GM19238 (cell line): ENCODE measurements around the gene NAT16.
"Not testable (repeated sequence)": the region's sequence is repeated elsewhere in the genome, so short reads cannot be mapped to it uniquely, and the experiment has no call there.

Source experiments
- DNase-seq: peaks from one replicate; pipeline ENCODE4 v3.0.0; 2011; ENCODE audit warnings: low spot score; ENCODE audit not compliant: insufficient read length

Gene NAT16

DNA sequence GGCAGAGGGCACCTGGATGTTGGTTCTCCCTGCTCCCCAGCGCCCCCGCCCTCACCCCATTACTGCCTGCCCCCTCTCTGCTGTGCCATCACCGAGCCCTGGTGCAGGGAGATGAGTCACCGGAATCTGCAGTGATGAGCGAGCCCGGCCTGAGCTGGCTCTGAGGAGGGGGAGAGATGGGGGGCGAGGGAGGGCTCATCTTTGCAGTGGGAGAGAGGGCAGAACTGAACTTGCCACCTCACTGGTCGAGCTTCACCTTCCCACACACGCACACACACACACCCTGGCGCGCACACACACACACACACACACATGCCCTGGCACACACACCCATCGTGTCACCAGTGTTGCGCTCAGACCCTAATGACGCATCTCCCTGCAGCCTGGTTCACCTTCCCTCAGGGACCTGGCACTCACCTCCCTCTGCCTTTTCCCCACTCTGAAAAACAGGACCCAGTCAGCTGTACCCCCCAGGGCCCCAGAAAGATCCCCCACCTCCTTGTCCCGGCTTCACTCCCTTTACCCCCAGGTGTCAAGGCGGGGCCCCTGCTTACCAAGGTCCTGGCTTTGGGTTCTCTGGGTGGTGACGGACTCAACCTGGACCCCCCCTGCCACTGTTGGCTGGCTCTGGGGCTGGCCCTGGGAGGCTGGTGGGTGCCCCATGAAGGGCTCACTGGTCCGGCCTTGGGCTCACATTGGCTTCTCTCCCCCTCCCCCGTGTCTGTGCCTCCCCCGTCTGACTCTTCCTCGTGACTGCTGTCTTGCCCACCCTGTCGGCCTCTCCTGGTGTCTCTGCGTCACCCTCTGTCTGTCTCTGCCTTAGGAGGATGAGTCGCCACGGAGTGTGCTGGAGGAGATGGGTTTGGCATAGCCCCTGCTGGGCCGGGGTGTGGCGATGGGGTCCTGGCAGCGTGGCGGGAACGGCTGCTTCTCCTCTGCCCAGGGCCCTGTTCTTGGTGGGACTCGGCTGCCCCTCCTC is 20.1 kb downstream of the NAT16 start:
- DNase-seq = no peak

DNA sequence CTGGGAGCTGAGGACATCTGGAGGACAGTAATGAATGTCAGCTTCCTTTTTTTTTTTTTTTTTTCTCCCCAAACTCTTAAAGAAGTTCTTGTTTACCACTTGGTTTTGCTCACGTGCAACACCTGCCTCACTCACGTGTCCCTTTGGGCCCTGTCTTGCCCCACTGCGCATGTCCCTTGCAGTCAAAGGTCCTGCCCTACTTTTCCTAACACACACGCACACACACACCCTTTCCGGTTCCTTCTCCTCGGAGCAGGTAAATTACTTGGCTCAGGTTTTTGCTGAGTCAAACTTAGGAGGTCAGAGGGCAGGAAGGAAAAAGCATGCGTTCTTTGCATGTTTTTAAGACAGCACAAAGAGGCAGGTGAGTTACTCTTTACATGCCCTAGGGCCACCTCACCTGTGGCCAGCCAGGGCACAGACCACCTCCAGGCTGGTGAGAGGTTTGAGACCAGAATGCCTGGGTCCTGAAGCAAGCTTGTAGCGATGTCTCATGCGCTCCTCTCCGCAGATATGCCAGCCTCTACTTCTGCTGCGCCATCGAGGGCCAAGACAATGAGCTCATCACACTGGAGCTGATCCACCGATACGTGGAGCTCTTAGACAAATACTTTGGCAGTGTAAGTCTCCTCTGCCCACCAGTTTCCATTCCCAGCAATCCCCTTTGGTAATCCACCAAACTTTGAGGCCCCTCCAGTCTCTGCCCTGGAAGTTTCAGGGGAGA is 23.1 kb downstream of the NAT16 start:
- no peak for DNase-seq

DNA sequence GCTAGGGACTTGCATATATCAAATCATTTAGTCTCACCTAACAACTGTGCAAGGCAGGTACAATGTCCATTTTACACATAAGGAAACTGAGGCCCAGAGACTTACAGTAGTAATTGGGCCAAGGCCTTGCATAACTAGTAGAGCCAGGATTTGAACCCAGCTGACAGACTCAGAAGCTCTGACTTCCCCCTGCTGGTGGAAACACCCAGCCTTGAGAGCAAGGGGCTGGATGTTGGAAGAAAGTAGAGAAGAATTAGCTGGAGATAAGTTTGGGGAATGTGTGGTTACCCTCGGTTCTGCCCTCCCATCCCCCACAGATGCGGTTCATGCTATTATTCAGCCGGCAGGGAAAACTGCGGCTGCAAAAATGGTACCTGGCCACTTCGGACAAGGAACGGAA is 23.8 kb downstream of the NAT16 start:
- no peak for DNase-seq

DNA sequence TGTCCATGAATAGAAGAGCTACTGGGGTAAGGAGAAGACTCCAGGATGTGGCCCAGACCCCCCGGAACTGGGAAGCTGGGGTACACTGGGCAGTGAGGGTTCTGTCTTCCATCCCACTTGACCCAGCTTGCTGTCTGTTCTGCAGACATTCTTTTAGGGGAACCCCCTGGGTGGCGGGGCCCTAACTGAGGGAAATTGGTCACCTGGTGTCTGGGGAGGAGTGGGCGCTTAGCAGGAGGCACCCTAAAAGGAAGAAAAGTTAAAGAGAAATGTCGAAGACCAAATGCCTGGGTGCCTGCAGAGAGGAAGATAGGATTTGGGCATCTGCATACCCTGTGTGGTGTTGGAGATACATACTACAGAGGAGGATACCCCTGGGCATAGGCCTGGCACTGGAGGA is 24.8 kb downstream of the NAT16 start:
- DNase-seq = no peak

DNA sequence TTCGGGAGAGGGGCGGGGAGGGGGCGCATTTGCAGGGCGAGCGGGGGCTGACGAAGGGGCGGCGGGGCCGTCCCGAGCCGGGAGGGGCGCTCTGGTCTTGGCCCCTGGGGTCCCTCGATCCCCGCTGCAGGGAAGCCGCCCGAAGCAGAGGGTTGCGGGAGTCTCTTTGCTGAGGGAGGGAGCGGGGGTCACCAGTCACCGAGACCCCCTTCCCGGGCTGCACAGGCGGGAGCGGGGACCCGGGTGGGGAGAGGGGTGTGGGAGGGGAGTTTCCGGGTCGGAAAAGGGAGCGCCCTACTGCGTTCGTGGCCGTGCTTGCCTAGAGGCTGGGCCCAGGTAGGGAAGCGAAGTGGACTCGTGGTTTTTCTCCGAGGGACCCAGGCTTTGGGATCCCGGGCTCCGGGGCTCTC is 25.4 kb downstream of the NAT16 start:
- DNase-seq = no peak

DNA sequence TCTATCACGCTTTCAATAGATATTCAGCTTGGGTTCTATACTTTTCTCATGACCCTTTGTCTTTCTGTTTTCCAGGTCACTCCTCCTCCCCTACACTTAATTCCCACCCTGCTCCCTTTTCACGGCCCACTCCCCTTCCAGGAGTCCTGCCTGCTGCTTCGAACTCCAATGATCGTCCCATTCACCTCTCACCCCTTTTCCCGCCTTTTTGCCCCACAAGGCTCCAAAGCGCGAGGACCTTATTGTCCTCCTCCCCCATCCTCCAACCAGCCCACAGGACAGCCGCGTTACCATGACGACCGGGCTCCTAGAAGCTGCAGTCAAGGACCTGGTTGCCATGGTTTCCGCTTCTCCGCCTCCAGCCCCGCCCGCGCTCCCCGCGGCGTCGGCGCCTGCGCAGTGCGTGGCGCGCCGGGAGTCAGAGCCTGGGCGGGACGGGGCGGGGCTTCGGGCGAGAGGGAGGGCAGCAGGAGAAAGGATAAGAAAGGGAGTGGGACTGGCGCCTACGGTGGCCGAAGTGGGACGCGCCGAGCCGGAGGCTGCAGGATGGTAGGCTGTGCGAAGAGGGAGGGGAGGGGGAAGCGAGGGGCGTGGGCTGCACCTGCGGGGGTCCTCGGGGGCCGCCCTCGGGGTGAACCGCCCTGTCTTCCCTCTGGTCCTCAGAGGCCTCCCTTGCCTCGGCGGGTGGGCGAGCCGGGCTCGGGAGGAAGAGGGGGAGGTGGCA is 26.0 kb downstream of the NAT16 start, which contains the start of gene AP1S1:
Gene AP1S1, plus strand, starts transcription at position 508 of the 724 bp plus-strand sequence. Its CDS starts 39 bp downstream, at position 547.
- peak; percentile 98 for DNase-seq

DNA sequence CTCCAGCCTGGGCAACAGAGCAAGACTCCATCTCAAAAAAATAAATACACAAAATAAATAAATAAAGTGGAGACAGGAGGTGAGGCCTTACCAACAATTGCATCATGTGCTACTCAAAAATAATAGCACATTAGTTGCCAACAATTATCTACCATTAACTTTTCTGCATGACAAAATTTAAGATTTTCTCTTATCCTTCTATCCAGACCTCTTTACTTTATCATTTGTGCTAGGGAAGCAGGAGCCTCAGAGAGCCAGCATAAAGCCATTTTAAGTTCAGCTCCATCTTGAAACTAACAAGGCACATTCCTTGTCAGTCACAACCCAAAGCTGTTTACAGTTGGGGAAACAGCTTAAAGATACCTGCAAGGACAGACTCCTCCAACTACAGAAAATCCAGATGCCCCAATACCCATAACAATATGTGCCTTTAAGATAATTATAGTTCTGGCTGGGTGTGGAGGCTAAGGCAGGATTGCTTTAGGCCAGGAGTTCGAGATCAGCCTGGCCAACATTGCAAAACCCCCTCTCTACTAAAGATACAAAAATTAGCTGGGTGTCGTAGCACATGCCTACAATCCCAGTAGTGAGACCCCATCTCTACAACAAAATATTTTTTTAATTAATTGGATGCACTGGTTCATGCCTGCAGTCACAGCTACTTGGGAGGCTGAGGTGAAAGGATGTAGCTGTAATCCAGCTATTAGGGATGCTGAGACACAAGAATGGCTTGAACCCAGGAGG is 28.0 kb downstream of the NAT16 start:
- no peak for DNase-seq

DNA sequence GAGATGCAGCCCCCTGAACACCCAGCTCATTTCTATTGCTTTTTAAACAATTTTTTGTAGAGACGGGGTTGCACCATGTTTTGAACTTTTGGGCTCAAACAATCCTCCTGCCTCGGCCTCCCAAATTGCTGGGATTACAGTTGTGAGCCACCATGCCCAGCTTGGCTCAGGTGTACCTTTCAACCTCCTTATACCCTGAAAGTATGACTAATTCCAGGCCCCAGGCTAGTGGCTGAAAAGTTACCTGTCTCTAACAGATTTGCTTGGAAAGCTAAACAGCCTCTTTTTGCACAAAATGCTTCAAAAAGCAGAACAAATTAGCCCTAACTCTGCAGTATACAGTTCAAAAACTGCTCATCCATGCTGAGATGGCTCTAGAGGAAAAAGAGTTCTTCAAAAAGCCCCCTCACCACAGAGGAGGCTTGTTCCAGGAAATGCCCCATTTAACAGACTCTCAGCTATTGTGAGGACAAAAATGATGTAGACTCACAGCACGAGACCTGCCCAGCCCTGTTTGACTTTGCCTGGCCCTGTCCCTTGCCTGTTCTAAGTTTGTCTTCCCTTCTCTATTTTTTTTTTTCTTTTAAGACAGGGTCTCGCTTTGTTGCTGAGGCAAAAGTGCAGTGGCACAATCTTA is 39.2 kb downstream of the NAT16 start:
- DNase-seq = no peak

DNA sequence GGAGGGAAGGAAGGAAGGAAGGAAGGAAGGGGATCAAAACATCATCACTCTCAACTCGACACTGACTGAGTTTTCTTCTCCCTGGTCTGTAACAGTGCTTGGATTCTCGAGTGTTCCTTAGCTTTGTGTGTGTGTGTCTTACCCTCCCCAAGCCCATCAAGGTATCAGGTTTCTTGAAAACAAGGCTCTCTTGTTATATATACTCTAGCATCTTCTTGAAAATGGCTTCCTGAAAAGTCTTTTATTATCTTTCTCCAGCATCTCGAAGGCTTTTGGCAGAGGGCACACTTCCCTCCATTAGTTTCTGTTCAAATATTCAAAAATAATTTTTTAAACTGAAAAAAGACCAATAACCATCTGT is 39.8 kb downstream of the NAT16 start:
- no peak for DNase-seq

DNA sequence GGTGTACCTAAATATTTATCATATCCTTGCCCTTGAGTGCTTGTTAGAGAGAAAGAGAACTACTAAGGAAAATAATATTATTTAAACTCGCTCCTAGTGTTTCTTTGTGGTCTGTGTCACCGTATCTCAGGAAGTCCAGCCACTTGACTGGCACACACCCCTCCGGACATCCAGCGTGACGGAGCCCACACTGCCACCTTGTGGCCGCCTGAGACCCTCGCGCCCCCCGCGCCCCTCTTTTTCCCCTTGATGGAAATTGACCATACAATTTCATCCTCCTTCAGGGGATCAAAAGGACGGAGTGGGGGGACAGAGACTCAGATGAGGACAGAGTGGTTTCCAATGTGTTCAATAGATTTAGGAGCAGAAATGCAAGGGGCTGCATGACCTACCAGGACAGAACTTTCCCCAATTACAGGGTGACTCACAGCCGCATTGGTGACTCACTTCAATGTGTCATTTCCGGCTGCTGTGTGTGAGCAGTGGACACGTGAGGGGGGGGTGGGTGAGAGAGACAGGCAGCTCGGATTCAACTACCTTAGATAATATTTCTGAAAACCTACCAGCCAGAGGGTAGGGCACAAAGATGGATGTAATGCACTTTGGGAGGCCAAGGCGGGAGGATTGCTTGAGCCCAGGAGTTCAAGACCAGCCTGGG is 41.8 kb downstream of the NAT16 start:
- DNase-seq = peak; percentile 45

DNA sequence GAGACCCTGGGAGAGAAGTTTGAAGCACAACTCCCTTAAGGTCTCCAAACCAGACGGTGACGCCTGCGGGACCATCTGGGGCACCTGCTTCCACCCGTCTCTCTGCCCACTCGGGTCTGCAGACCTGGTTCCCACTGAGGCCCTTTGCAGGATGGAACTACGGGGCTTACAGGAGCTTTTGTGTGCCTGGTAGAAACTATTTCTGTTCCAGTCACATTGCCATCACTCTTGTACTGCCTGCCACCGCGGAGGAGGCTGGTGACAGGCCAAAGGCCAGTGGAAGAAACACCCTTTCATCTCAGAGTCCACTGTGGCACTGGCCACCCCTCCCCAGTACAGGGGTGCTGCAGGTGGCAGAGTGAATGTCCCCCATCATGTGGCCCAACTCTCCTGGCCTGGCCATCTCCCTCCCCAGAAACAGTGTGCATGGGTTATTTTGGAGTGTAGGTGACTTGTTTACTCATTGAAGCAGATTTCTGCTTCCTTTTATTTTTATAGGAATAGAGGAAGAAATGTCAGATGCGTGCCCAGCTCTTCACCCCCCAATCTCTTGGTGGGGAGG is 42.4 kb downstream of the NAT16 start:
- no peak for DNase-seq

DNA sequence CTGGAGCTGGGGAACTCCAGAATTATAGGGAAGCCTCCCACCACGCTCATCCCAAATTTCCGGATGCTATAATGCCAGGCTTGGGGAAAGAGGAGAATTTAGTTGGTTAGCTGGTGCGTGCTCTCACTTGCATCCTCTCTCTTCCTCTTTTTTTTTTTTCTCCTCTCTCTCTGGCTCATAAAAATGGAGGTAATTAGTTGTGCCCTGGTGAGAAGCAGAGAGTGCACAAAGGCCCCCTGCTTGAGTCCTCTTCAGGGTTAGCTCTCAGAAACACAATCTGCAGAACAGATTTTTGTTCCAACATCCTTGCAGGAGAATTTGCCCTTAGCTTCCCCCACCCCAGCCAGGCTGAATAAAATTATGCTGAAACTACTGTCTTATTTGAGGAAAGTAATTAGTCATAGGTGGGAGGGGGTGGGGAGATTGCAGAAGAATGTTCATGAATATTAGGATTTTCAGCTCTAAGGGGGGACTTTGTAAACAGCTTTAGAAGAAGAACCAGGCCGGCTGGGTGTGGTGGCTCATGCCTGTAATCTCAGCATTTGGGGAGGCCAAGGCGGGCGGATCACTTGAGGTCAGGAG is 45.6 kb downstream of the NAT16 start:
- DNase-seq = no peak

DNA sequence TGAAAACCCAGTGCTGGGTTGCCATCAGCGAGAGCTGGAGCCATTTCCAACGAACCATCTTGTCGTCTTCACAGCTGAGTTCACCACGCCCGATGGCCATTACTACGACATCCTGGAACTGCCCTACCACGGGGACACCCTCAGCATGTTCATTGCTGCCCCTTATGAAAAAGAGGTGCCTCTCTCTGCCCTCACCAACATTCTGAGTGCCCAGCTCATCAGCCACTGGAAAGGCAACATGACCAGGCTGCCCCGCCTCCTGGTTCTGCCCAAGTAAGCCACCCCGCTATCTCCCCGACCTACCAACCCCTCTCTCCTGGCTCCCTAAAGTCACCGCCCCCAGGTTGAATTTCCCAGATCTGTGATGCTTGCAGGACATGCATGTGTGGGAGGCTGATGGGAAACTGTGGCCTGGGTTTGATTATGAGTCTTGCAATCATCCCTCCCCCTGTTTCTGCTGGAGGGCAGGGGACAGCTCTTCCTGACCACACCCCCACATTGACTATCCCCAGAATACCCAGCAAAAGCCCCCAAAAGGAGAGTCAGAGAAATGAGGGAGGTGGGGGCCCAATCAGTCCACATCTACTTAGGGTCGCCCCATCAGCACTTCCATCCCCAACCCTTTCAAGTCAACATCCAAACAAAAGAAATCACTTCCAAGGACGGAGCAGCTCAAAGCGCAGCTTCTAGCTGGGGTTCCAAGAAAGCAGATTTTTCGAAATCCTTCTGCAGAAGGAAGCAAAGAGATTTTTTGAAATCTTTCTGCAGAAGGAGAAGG is 46.3 kb downstream of the NAT16 start:
- DNase-seq = no peak

DNA sequence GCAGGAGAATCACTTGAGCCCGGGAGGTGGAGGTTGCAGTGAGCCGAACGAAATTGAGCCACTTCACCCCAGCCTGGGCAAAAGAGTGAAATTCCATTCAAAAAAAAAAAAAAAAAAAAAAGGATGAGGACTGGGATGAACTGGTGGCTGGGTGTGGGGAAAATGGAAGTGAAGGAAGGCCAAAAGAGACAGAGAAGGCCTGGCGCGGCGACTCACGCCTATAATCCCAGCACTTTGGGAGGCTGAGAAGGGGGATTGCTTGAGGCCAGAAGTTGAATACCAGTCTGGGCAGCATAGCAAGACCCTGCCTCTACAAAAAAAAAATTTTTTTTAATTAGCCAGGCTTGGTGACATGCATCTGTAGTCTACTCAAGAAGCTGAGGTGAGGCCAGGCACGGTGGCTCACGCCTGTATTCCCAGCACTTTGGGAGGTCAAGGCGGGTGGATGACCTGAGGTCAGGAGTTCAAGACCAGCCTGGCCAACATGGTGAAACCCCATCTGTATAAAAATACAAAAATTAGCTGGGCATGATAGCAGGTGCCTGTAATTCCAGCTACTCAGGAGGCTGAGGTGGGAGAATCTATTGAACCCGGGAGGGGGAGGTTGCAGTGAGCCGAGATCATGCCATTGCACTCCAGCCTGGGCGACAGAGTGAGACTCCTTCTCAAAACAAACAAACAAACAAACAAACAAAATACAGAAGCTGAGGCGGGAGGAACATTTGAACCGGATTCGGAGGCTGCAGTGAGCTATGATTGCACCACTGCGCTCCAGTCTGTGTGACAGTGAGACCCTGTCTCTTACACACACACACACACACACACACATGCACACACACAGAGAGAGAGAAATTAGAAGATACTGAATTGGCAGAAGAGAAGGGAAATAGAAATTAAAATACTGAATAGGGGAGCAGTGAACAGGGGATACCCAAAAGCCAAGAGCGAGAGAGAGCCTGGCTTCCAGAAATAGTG is 47.2 kb downstream of the NAT16 start:
- not testable (repeated sequence) for DNase-seq

DNA sequence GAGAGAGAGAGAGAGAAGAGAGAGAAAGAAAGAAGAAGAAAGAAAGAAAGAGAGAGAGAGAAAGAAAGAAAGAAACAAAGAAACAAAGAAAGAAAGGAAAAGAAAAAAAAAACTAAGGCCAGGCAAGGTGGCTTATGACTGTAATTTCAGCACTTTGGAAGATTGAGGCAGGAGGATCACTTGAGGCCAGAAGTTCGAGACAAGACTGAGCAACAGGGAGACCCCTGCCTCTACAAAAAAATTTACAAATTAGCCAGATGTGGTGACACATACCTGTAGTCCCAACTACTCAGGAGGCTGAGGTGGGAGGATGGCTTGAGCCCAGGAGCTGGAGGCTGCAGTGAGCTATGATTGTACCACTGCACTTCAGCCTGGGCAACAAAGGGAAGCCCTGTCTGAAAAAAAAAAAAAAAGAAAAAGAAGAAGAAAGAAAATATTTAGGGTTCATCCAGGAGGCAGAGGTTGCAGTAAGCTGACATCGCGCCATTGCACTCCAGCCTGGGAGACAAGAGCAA is 50.4 kb downstream of the NAT16 start:
- DNase-seq = no peak

DNA sequence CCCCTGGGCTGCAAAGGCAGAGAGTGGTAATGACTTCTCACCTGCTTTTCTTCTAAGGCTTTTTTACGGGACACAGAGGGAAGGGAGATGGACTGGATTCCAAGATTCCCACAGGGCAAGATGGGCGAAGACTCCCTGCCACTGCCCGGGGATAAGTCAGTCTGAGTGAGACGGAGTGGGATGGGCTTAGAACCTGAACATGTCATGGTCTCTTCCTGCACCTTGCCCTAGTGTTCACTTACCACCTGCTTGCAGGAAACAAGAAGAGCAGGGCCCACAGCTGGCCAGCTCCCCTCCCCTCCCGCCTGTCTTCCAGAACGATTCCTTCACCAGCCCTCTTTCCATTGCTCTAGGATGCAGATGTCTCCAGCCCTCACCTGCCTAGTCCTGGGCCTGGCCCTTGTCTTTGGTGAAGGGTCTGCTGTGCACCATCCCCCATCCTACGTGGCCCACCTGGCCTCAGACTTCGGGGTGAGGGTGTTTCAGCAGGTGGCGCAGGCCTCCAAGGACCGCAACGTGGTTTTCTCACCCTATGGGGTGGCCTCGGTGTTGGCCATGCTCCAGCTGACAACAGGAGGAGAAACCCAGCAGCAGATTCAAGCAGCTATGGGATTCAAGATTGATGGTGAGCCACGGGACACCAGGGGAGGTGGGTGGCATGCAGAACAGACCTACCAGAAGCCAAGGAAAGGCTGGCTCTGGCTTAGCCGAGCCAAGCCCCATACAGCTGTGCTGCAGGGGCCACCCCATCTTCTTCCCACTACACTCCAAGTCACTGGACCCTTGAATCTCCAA is 51.9 kb downstream of the NAT16 start:
- DNase-seq = no peak
